Measurements from ENCODE around the gene CD276. TPM values are rescaled to one million over a fixed set of nuclear protein-coding genes. Genes with fewer than 3 reads are reported as not detected.
A peak's percentile ranks its signal among the peaks of the same experiment; 100 is the strongest.
"Not testable (repeated sequence)": the region's sequence is repeated elsewhere in the genome, so short reads cannot be mapped to it uniquely, and the experiment has no call there.

CD276 gene
- total RNA-seq, 1 experiment from 2014 or later: 136 TPM

- DNase-seq: peak; percentile 71
- H3K36me3 ChIP-seq (replicated peaks; ENCODE audit: control insufficient read depth, insufficient read depth, low read length): peaks cover 25% of the 10 kb centered on the region
- H3K27me3 ChIP-seq (ENCODE audit: control insufficient read depth, insufficient read depth, low read length): no peaks in the 10 kb centered on the region
- no peak overlapping the region for H3K4me3 ChIP-seq (ENCODE audit: insufficient read depth, low read depth, low read length)
Observed at GRCh38 chr15:73712107-73712506, 27.9 kb downstream of the CD276 start.

- no peak for DNase-seq
- Histone ChIP-seq H3K36me3 (replicated peaks; ENCODE audit: control insufficient read depth, insufficient read depth, low read length) (peaks cover 7% of the 10 kb centered on the region), H3K27me3 (ENCODE audit: control insufficient read depth, insufficient read depth, low read length) (no peaks in the 10 kb centered on the region), H3K4me3 (ENCODE audit: insufficient read depth, low read depth, low read length) (no peak overlapping the region)
Observed at GRCh38 chr15:73714695-73715301, 30.6 kb downstream of the CD276 start.

GRCh38 chr15:73715417-73715816 lies 31.2 kb downstream of the CD276 start:
- no peak overlapping the region for H3K4me3 ChIP-seq (ENCODE audit: insufficient read depth, low read depth, low read length)

GRCh38 chr15:73716417-73716816 lies 32.2 kb downstream of the CD276 start:
- Histone ChIP-seq H3K36me3 (replicated peaks; ENCODE audit: control insufficient read depth, insufficient read depth, low read length) (peaks cover 6% of the 10 kb centered on the region), H3K27me3 (ENCODE audit: control insufficient read depth, insufficient read depth, low read length) (no peaks in the 10 kb centered on the region; the same call in 1 of the 2 replicates), H3K4me3 (ENCODE audit: insufficient read depth, low read depth, low read length) (no peak overlapping the region)
- no peak for DNase-seq

More at GRCh38 chr15:73715417-73715816, 31.2 kb downstream of the CD276 start:
- peaks cover 7% of the 10 kb centered on the region for H3K36me3 ChIP-seq (replicated peaks; ENCODE audit: control insufficient read depth, insufficient read depth, low read length)
- no peak for DNase-seq
- H3K27me3 ChIP-seq (ENCODE audit: control insufficient read depth, insufficient read depth, low read length): no peaks in the 10 kb centered on the region; the same call in 1 of the 2 replicates

GRCh38 chr15:73717206-73717605 lies 33.0 kb downstream of the CD276 start:
- no peaks in the 10 kb centered on the region; the same call in 1 of the 2 replicates for H3K27me3 ChIP-seq (ENCODE audit: control insufficient read depth, insufficient read depth, low read length)
- DNase-seq: no peak
- peaks cover 6% of the 10 kb centered on the region for H3K36me3 ChIP-seq (replicated peaks; ENCODE audit: control insufficient read depth, insufficient read depth, low read length)
- H3K4me3 ChIP-seq (ENCODE audit: insufficient read depth, low read depth, low read length): no peak overlapping the region

- H3K4me3 ChIP-seq (ENCODE audit: insufficient read depth, low read depth, low read length): no peak overlapping the region
- H3K36me3 ChIP-seq (replicated peaks; ENCODE audit: control insufficient read depth, insufficient read depth, low read length): peaks cover 6% of the 10 kb centered on the region
- H3K27me3 ChIP-seq (ENCODE audit: control insufficient read depth, insufficient read depth, low read length): no peaks in the 10 kb centered on the region; the same call in 1 of the 2 replicates
- peak; percentile 81 for DNase-seq
Observed at GRCh38 chr15:73717802-73718201, 33.6 kb downstream of the CD276 start.

- DNase-seq: no peak
- no peak overlapping the region for H3K4me3 ChIP-seq (ENCODE audit: insufficient read depth, low read depth, low read length)
- H3K36me3 ChIP-seq (replicated peaks; ENCODE audit: control insufficient read depth, insufficient read depth, low read length): peaks cover 2% of the 10 kb centered on the region
- H3K27me3 ChIP-seq (ENCODE audit: control insufficient read depth, insufficient read depth, low read length): no peaks in the 10 kb centered on the region; the same call in 1 of the 2 replicates
Observed at GRCh38 chr15:73718694-73719093, 34.5 kb downstream of the CD276 start.

- DNase-seq: no peak
- Histone ChIP-seq H3K36me3 (replicated peaks; ENCODE audit: control insufficient read depth, insufficient read depth, low read length) (no peaks in the 10 kb centered on the region), H3K27me3 (ENCODE audit: control insufficient read depth, insufficient read depth, low read length) (no peaks in the 10 kb centered on the region; the same call in 1 of the 2 replicates), H3K4me3 (ENCODE audit: insufficient read depth, low read depth, low read length) (no peak overlapping the region)
Observed at GRCh38 chr15:73722425-73722824, 38.2 kb downstream of the CD276 start.

- Histone ChIP-seq H3K4me3 (ENCODE audit: insufficient read depth, low read depth, low read length) (no peak overlapping the region), H3K27me3 (ENCODE audit: control insufficient read depth, insufficient read depth, low read length) (no peaks in the 10 kb centered on the region; the same call in 1 of the 2 replicates)
- DNase-seq: no peak
Observed at GRCh38 chr15:73723191-73723590, 39.0 kb downstream of the CD276 start.

GRCh38 chr15:73724212-73724611 lies 40.0 kb downstream of the CD276 start:
- DNase-seq: no peak
- no peaks in the 10 kb centered on the region; the same call in 1 of the 2 replicates for H3K27me3 ChIP-seq (ENCODE audit: control insufficient read depth, insufficient read depth, low read length)
- no peak overlapping the region for H3K4me3 ChIP-seq (ENCODE audit: insufficient read depth, low read depth, low read length)
- H3K36me3 ChIP-seq (replicated peaks; ENCODE audit: control insufficient read depth, insufficient read depth, low read length): no peaks in the 10 kb centered on the region

More at GRCh38 chr15:73723191-73723590, 39.0 kb downstream of the CD276 start:
- no peaks in the 10 kb centered on the region for H3K36me3 ChIP-seq (replicated peaks; ENCODE audit: control insufficient read depth, insufficient read depth, low read length)

- Histone ChIP-seq H3K36me3 (replicated peaks; ENCODE audit: control insufficient read depth, insufficient read depth, low read length) (no peaks in the 10 kb centered on the region), H3K27me3 (ENCODE audit: control insufficient read depth, insufficient read depth, low read length) (no peaks in the 10 kb centered on the region), H3K4me3 (ENCODE audit: insufficient read depth, low read depth, low read length) (no peak overlapping the region)
- no peak for DNase-seq
Observed at GRCh38 chr15:73727330-73727976, 43.3 kb downstream of the CD276 start.

- not testable (repeated sequence) for H3K4me3 ChIP-seq (ENCODE audit: insufficient read depth, low read depth, low read length)
Observed at GRCh38 chr15:73732051-73732450, 47.9 kb downstream of the CD276 start.

GRCh38 chr15:73732930-73733329 lies 48.7 kb downstream of the CD276 start:
- no peak overlapping the region for H3K4me3 ChIP-seq (ENCODE audit: insufficient read depth, low read depth, low read length)
- DNase-seq: no peak
- H3K27me3 ChIP-seq (ENCODE audit: control insufficient read depth, insufficient read depth, low read length): no peaks in the 10 kb centered on the region
- H3K36me3 ChIP-seq (replicated peaks; ENCODE audit: control insufficient read depth, insufficient read depth, low read length): no peaks in the 10 kb centered on the region

More at GRCh38 chr15:73732051-73732450, 47.9 kb downstream of the CD276 start:
- H3K27me3 ChIP-seq (ENCODE audit: control insufficient read depth, insufficient read depth, low read length); DNase-seq; H3K36me3 ChIP-seq (replicated peaks; ENCODE audit: control insufficient read depth, insufficient read depth, low read length): not testable (repeated sequence)

GRCh38 chr15:73737535-73737934 lies 53.4 kb downstream of the CD276 start:
- Histone ChIP-seq H3K36me3 (replicated peaks; ENCODE audit: control insufficient read depth, insufficient read depth, low read length) (no peaks in the 10 kb centered on the region), H3K27me3 (ENCODE audit: control insufficient read depth, insufficient read depth, low read length) (no peaks in the 10 kb centered on the region)
- DNase-seq: no peak

More at GRCh38 chr15:73737535-73737934, 53.4 kb downstream of the CD276 start:
- H3K4me3 ChIP-seq (ENCODE audit: insufficient read depth, low read depth, low read length): no peak overlapping the region
